DND-41 (cell line): ENCODE data around the gene CFAP206.
A peak's percentile ranks its signal among the peaks of the same experiment; 100 is the strongest.

Source experiments
- ATAC-seq: fragments of 200-7000 bp; cut with Tn5 transposase; 3 replicates; pipeline ENCODE4 v1.9.1; 2021; ENCODE audit warnings: low read depth; ENCODE audit not compliant: insufficient read depth
- DNase-seq: peaks from one replicate; pipeline ENCODE4 v3.0.0-alpha.2; 2020
- H2AFZ ChIP-seq: 2 replicates; pipeline ENCODE4 v1.6.0; 2012; ENCODE audit warnings: low read depth, low read length
- H3K27ac ChIP-seq: 2 replicates; pipeline ENCODE4 v1.5.1; 2012; ENCODE audit warnings: low read length, inconsistent platforms
- H3K27me3 ChIP-seq: fragments of 200-600 bp; sonication (generic); 2 replicates; pipeline ENCODE4 v1.6.0; 2012; ENCODE audit warnings: low read length, mild to moderate bottlenecking, inconsistent platforms; ENCODE audit not compliant: insufficient read depth, poor library complexity
- H3K36me3 ChIP-seq: 2 replicates; pipeline ENCODE4 v1.5.1; 2012; ENCODE audit warnings: low read length, inconsistent platforms; ENCODE audit not compliant: insufficient read depth
- H3K4me1 ChIP-seq: 2 replicates; pipeline ENCODE4 v1.5.1; 2012; ENCODE audit warnings: mild to moderate bottlenecking, low read length; ENCODE audit not compliant: insufficient read depth
- H3K4me2 ChIP-seq: 2 replicates; pipeline ENCODE4 v1.6.0; 2012; ENCODE audit warnings: mild to moderate bottlenecking, moderate library complexity, low read length, inconsistent platforms; ENCODE audit not compliant: insufficient read depth
- H3K4me3 ChIP-seq, 2 experiments: fragments of 200-600 bp in 1 of 2; shearing (Covaris generic) in 1 of 2; 2 replicates each; pipeline ENCODE4 v1.5.1; 2012 to 2016; ENCODE audit warnings: inconsistent platforms in 2 of 2, low read length in 2 of 2, mild to moderate bottlenecking in 2 of 2, low read depth in 1 of 2, moderate library complexity in 1 of 2
- H3K79me2 ChIP-seq: 2 replicates; pipeline ENCODE4 v1.6.0; 2012; ENCODE audit warnings: low read length, inconsistent platforms; ENCODE audit not compliant: insufficient read depth
- H3K9ac ChIP-seq: 2 replicates; pipeline ENCODE4 v1.6.0; 2012; ENCODE audit warnings: low read depth, mild to moderate bottlenecking, inconsistent platforms, low read length, moderate library complexity
- H3K9me3 ChIP-seq: 2 replicates; pipeline ENCODE4 v1.5.1; 2012; ENCODE audit warnings: low read length, moderate library complexity, mild to moderate bottlenecking, inconsistent platforms; ENCODE audit not compliant: insufficient read depth, severe bottlenecking
- H4K20me1 ChIP-seq: 2 replicates; pipeline ENCODE4 v1.6.0; 2012; ENCODE audit warnings: low read length; ENCODE audit not compliant: insufficient read depth
- EZH2 ChIP-seq: IDR thresholded peaks from 3 replicates; pipeline ENCODE4 v1.6.1; 2012; ENCODE audit warnings: borderline replicate concordance, low read depth, mild to moderate bottlenecking, moderate library complexity, low read length, inconsistent platforms; ENCODE audit not compliant: severe bottlenecking
- TF ChIP-seq, protein P1 (sequence below): IDR thresholded peaks from 2 replicates; pipeline ENCODE4 v1.5.1; 2012; ENCODE audit warnings: borderline replicate concordance, low read length, moderate library complexity, mild to moderate bottlenecking; ENCODE audit not compliant: poor library complexity, severe bottlenecking; ENCODE audit errors: extremely low read depth

The CFAP206 gene

DNA sequence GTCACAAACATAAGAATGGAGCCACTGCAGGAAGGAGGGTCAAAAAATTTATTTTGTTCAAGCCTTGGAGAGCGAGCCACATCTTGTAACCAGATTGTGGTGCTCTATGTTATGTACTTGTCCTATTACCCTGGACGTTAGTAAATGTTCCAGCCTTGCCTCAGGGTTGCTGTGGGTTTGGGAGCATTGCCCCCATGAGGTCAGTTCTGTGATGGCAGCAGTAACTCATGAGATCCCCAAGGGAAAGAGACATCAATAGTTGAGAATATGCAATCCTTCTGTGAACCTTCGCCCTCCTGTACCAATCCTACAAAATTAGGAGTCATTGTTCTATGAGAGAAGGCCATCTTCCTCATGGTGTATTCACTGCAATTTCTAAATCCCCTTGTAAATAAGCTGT, 16.4 kb upstream of the CFAP206 start:
- H3K4me2 ChIP-seq = no peak overlapping the region
- no peaks in the 10 kb centered on the region for H3K79me2 ChIP-seq
- H4K20me1 ChIP-seq = no peaks in the 10 kb centered on the region
- H3K27ac ChIP-seq = no peak overlapping the region
- no peaks in the 10 kb centered on the region for H3K9me3 ChIP-seq
- no peak for TF ChIP-seq EZH2
- TF ChIP-seq, protein P1, sequence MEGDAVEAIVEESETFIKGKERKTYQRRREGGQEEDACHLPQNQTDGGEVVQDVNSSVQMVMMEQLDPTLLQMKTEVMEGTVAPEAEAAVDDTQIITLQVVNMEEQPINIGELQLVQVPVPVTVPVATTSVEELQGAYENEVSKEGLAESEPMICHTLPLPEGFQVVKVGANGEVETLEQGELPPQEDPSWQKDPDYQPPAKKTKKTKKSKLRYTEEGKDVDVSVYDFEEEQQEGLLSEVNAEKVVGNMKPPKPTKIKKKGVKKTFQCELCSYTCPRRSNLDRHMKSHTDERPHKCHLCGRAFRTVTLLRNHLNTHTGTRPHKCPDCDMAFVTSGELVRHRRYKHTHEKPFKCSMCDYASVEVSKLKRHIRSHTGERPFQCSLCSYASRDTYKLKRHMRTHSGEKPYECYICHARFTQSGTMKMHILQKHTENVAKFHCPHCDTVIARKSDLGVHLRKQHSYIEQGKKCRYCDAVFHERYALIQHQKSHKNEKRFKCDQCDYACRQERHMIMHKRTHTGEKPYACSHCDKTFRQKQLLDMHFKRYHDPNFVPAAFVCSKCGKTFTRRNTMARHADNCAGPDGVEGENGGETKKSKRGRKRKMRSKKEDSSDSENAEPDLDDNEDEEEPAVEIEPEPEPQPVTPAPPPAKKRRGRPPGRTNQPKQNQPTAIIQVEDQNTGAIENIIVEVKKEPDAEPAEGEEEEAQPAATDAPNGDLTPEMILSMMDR = peak; percentile 65
- no peaks in the 10 kb centered on the region for H3K27me3 ChIP-seq
- ATAC-seq (0 out of 3 replicates have a peak, but pooled peaks have one; percentile 59), DNase-seq (no peak)
- H3K36me3 ChIP-seq = no peaks in the 10 kb centered on the region
- H2AFZ ChIP-seq = no peak overlapping the region
- H3K4me3 ChIP-seq = no peak overlapping the region
- H3K4me1 ChIP-seq = no peaks in the 10 kb centered on the region
- H3K9ac ChIP-seq = no peak overlapping the region

- Histone ChIP-seq H3K27ac (no peak overlapping the region), H3K27me3 (no peaks in the 10 kb centered on the region), H3K4me1 (no peaks in the 10 kb centered on the region), H3K36me3 (no peaks in the 10 kb centered on the region), H2AFZ (no peak overlapping the region), H3K9me3 (no peaks in the 10 kb centered on the region), H4K20me1 (no peaks in the 10 kb centered on the region), H3K4me2 (no peak overlapping the region), H3K79me2 (no peaks in the 10 kb centered on the region), H3K4me3 (no peak overlapping the region), H3K9ac (no peak overlapping the region)
- ATAC-seq = peak; percentile 89
- TF ChIP-seq EZH2 = no peak
- TF ChIP-seq, protein P1 = peak; percentile 77
- peak; percentile 55 for DNase-seq
Observed at GRCh38 chr6:87393026-87393622, 14.6 kb upstream of the CFAP206 start.

DNA sequence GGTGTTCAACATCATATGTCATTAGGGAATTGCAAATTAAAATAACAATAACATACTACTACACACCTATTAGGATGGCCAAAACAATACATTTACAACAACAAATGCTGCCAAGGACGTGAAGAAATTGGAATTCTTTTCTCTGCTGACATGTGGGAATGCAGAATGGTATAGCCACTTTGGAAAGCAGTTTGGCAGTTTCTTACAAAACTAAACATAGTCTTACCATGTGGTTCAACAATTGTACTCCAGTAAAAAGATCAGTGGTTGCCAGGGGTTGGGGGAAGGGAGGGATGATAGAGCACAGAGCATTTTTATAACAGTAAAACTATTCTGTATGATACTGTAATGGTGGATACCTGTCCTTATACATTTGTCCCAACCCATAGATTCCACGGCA, 12.3 kb upstream of the CFAP206 start:
- TF ChIP-seq, protein P1 = no peak
- no peak for TF ChIP-seq EZH2
- H3K27me3 ChIP-seq = peaks cover 4% of the 10 kb centered on the region
- no peak for ATAC-seq

More for the DNA sequence above, 12.3 kb upstream of the CFAP206 start:
- no peaks in the 10 kb centered on the region for H3K9me3 ChIP-seq
- no peak overlapping the region for H3K27ac ChIP-seq
- no peak overlapping the region for H3K4me3 ChIP-seq
- H4K20me1 ChIP-seq = no peaks in the 10 kb centered on the region
- H2AFZ ChIP-seq = no peak overlapping the region
- H3K4me1 ChIP-seq = no peaks in the 10 kb centered on the region
- no peaks in the 10 kb centered on the region for H3K79me2 ChIP-seq
- H3K36me3 ChIP-seq = no peaks in the 10 kb centered on the region
- no peak overlapping the region for H3K4me2 ChIP-seq
- no peak for DNase-seq
- H3K9ac ChIP-seq = no peak overlapping the region
